Trophoblast cell (in vitro differentiated cells and primary cell): ENCODE data around the gene MUC4.
A peak's percentile ranks its signal among the peaks of the same experiment; 100 is the strongest.

Experiments
- DNase-seq, 2 donors: peaks; one replicate each; pipeline ENCODE4 v3.0.0-alpha.2; 2016
- H2AFZ ChIP-seq: 2 replicates; pipeline ENCODE4 v1.6.1; 2013; ENCODE audit warnings: low read length, moderate library complexity, mild to moderate bottlenecking; ENCODE audit not compliant: insufficient read depth, poor library complexity
- H2AK5ac ChIP-seq: 2 replicates; pipeline ENCODE4 v1.6.1; 2013; ENCODE audit warnings: mild to moderate bottlenecking, low read length
- H2BK120ac ChIP-seq: 2 replicates; pipeline ENCODE4 v1.6.1; 2013; ENCODE audit warnings: low read length, mild to moderate bottlenecking, moderate library complexity; ENCODE audit not compliant: insufficient read depth, poor library complexity
- H2BK12ac ChIP-seq: 2 replicates; pipeline ENCODE4 v1.6.1; 2013; ENCODE audit warnings: mild to moderate bottlenecking, low read length, moderate library complexity
- H2BK5ac ChIP-seq: 2 replicates; pipeline ENCODE4 v1.6.1; 2013; ENCODE audit warnings: low read length, low read depth, moderate library complexity, mild to moderate bottlenecking; ENCODE audit not compliant: poor library complexity
- H3K14ac ChIP-seq: 2 replicates; pipeline ENCODE4 v1.6.1; 2013; ENCODE audit warnings: mild to moderate bottlenecking, low read length
- H3K18ac ChIP-seq: 2 replicates; pipeline ENCODE4 v1.6.1; 2013; ENCODE audit warnings: mild to moderate bottlenecking, low read length
- H3K23ac ChIP-seq: 2 replicates; pipeline ENCODE4 v1.6.1; 2013; ENCODE audit warnings: low read length
- H3K27ac ChIP-seq: 2 replicates; pipeline ENCODE4 v1.5.1; 2013; ENCODE audit warnings: low read depth, mild to moderate bottlenecking, inconsistent platforms, low read length, moderate library complexity
- H3K27me3 ChIP-seq: 2 replicates; pipeline ENCODE4 v1.6.1; 2013; ENCODE audit warnings: inconsistent platforms, mild to moderate bottlenecking, low read length, moderate library complexity; ENCODE audit not compliant: insufficient read depth
- H3K36me3 ChIP-seq, 2 experiments: 1 replicate in 1 of 2; 2 replicates in 1 of 2; pipeline ENCODE4 v1.6.1; 2013; ENCODE audit warnings: low read length in 2 of 2, mild to moderate bottlenecking in 2 of 2, moderate library complexity in 1 of 2; ENCODE audit not compliant: insufficient read depth in 2 of 2, control insufficient read depth in 1 of 2
- H3K4ac ChIP-seq: 2 replicates; pipeline ENCODE4 v1.6.1; 2013; ENCODE audit warnings: low read depth, mild to moderate bottlenecking, low read length, moderate library complexity
- H3K4me1 ChIP-seq, 2 experiments: 1 replicate in 1 of 2; 2 replicates in 1 of 2; pipeline ENCODE4 v1.6.1; 2013; ENCODE audit warnings: low read length in 2 of 2, mild to moderate bottlenecking in 2 of 2, moderate library complexity in 1 of 2; ENCODE audit not compliant: insufficient read depth in 2 of 2, control insufficient read depth in 1 of 2
- H3K4me2 ChIP-seq: 2 replicates; pipeline ENCODE4 v1.6.1; 2013; ENCODE audit warnings: inconsistent platforms, mild to moderate bottlenecking, low read length, moderate library complexity
- H3K4me3 ChIP-seq: 2 replicates; pipeline ENCODE4 v1.5.1; 2013; ENCODE audit warnings: mild to moderate bottlenecking, low read depth, low read length, inconsistent platforms
- H3K79me1 ChIP-seq: one replicate; pipeline ENCODE4 v1.6.1; 2013; ENCODE audit warnings: low read length
- H3K79me2 ChIP-seq: 2 replicates; pipeline ENCODE4 v1.6.1; 2013; ENCODE audit warnings: low read length, mild to moderate bottlenecking; ENCODE audit not compliant: control insufficient read depth, insufficient read depth, poor library complexity
- H3K9ac ChIP-seq: 2 replicates; pipeline ENCODE4 v1.6.1; 2013; ENCODE audit warnings: mild to moderate bottlenecking, low read length
- H3K9me3 ChIP-seq: 2 replicates; pipeline ENCODE4 v1.6.1; 2013; ENCODE audit warnings: low read depth, mild to moderate bottlenecking, control low read depth, inconsistent platforms, low read length; ENCODE audit not compliant: insufficient read depth
- H4K12ac ChIP-seq: 2 replicates; pipeline ENCODE4 v1.6.1; 2013; ENCODE audit warnings: low read depth, mild to moderate bottlenecking, low read length, moderate library complexity
- H4K8ac ChIP-seq: 2 replicates; pipeline ENCODE4 v1.6.1; 2013; ENCODE audit warnings: low read depth, mild to moderate bottlenecking, low read length, moderate library complexity
- H4K91ac ChIP-seq: one replicate; pipeline ENCODE4 v1.6.1; 2013; ENCODE audit warnings: low read depth, mild to moderate bottlenecking, low read length, moderate library complexity
- WGBS: extraction: QIAGEN DNeasy Blood & Tissue Kit; methylation state at CpG from one replicate; pipeline ENCODE4 v1.1.7; 2013; ENCODE audit warnings: missing lambda C conversion rate; ENCODE audit not compliant: insufficient read length, insufficient coverage; ENCODE audit errors: extremely low coverage; 5-methylcytosine and 5-hydroxymethylcytosine counted together

Gene MUC4

DNA sequence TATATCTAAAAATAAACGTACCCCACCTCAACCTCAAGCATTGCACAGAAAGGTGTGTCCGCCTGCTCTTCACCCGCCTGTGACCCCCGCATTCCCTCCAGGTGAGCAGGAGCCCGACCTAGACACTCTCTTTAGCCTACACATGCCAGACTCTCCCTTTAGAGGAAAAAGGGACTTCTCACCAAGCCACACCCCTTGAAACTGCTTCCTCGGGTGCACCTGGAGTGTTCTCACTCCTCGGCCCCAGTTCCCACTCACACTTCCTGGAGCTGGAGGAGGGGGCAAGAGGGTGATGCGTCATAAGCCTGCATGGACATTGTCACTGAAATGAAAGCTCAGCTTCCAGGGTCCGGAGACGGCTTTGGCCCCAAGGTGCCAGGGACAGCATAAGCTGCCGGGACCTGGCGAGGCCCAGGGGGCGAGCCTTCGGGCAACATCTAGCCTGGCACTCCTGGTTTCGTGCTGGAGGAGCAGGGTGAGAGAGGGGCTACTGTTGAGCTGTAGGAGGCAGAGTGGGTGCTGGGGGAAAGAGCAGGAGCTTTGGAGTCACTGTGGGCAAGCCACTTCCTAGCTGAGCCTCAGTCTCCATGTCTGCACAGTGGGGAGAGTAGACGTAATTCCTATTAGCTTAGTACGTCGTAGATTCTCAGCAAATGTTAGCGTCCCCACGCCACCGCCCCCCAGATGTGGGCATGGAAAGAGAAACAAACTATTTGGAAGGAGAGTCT is 9.8 kb upstream of the MUC4 start:
- H3K27ac ChIP-seq, result no peak overlapping the region
- WGBS, result no CpG with 5 or more reads among the region's 21 CpGs
- DNase-seq, result peak in 1 of 2 donors; percentile 41

DNA sequence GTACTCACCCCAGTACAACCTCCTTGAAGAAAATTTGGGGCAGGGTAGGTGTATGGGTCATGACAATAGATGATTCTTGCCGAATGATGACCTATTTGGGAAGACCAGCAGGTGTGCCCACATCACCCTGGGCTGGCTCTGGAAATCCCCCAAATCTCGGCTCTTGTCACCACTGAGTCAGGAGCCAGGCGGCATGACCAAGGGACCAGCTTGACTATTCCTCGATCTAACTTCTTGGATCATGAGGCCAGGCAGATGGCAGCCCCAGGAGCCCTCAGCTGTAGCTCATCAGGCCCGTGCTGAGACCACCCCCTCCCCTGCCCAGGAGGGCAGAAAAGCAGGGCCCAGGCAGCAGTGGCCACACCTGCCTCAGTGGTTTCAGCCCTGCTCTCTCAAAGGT is 9.2 kb upstream of the MUC4 start:
- Histone ChIP-seq H3K4me2 (no peak overlapping the region), H3K4ac (no peak overlapping the region), H2AK5ac (no peak overlapping the region), H3K4me3 (no peak overlapping the region), H3K79me1 (no peaks in the 10 kb centered on the region), H3K9ac (no peak overlapping the region), H2AFZ (no peak overlapping the region), H3K36me3 (no peaks in the 10 kb centered on the region), H3K9me3 (no peaks in the 10 kb centered on the region), H2BK5ac (no peak overlapping the region), H3K27ac (no peak overlapping the region), H3K79me2 (no peaks in the 10 kb centered on the region), H2BK120ac (no peak overlapping the region), H3K27me3 (no peaks in the 10 kb centered on the region), H4K12ac (no peak overlapping the region), H4K8ac (no peak overlapping the region), H3K18ac (no peak overlapping the region), H3K14ac (no peak overlapping the region), H3K4me1 (peaks cover 2% of the 10 kb centered on the region in 2 experiments), H3K23ac (no peak overlapping the region), H4K91ac (no peak overlapping the region), H2BK12ac (no peak overlapping the region)
- WGBS, result no CpG with 5 or more reads among the region's 5 CpGs
- peak in 1 of 2 donors; percentile 21 for DNase-seq

More for the DNA sequence above, 9.8 kb upstream of the MUC4 start:
- Histone ChIP-seq H2BK12ac (no peak overlapping the region), H2AK5ac (no peak overlapping the region), H3K36me3 (no peaks in the 10 kb centered on the region), H3K23ac (no peak overlapping the region), H4K91ac (no peak overlapping the region), H3K4me2 (no peak overlapping the region), H3K4me3 (no peak overlapping the region), H2BK5ac (no peak overlapping the region), H4K12ac (no peak overlapping the region), H3K27me3 (no peaks in the 10 kb centered on the region), H3K79me1 (no peaks in the 10 kb centered on the region), H3K18ac (no peak overlapping the region), H4K8ac (no peak overlapping the region), H2AFZ (no peak overlapping the region), H3K14ac (no peak overlapping the region), H3K79me2 (no peaks in the 10 kb centered on the region), H3K9ac (no peak overlapping the region), H3K4ac (no peak overlapping the region), H2BK120ac (no peak overlapping the region), H3K9me3 (no peaks in the 10 kb centered on the region), H3K4me1 (peaks cover 2% of the 10 kb centered on the region in 2 experiments)

DNA sequence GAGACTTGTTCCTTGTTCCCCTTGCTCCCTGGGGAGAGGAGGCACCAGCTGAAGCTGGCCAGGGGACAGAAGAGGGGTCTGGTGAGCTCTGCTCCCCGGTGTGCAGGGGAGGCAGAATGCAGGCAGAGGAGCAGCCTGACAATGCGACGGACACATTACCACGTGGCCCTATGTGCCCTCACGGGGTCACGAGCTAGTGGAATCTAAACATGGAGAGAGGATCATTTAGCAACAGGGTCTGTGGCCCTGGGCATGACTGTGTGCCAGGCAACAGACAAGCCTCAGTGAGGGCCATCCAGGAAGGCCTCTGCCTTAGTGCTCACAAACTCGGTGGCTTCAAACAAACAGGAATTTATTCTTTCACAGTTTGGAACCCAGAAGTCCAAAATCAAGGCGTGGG is 8.5 kb upstream of the MUC4 start:
- Histone ChIP-seq H3K4me3 (no peak overlapping the region), H3K9me3 (no peaks in the 10 kb centered on the region), H3K4ac (no peak overlapping the region), H3K18ac (no peak overlapping the region), H3K79me2 (no peaks in the 10 kb centered on the region), H4K12ac (no peak overlapping the region), H3K14ac (no peak overlapping the region), H2BK12ac (no peak overlapping the region), H3K23ac (no peak overlapping the region), H2AFZ (no peak overlapping the region), H4K8ac (no peak overlapping the region), H3K36me3 (no peaks in the 10 kb centered on the region), H2BK5ac (no peak overlapping the region), H3K4me2 (no peak overlapping the region), H4K91ac (no peak overlapping the region), H2AK5ac (no peak overlapping the region), H3K4me1 (peaks cover 2% of the 10 kb centered on the region in 2 experiments), H3K9ac (no peak overlapping the region), H3K27ac (no peak overlapping the region), H3K27me3 (no peaks in the 10 kb centered on the region), H3K79me1 (no peaks in the 10 kb centered on the region), H2BK120ac (no peak overlapping the region)
- no CpG with 5 or more reads among the region's 8 CpGs for WGBS
- no peak for DNase-seq

DNA sequence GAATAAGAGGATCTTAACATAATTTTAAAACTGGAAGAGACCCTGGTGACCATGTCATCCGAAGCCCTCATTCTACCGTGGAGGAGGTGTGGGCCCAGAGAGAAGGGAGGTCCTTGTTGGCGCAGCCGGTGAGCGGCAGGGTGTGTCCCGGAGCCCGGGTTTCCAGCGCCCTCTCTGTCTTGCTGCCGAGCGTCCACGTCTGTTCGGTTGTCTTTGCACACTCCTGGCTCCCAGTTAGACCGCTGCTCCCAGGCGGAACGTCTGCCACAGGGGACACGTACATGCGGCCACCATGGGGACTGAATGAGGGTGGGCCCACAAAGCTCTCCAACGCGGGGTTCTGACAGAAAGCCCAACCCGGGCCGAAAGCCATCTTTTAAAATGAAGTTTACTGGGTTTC is 6.6 kb upstream of the MUC4 start:
- Histone ChIP-seq H3K23ac (no peak overlapping the region), H3K9me3 (no peaks in the 10 kb centered on the region), H3K27me3 (no peaks in the 10 kb centered on the region), H2BK5ac (no peak overlapping the region), H3K4ac (no peak overlapping the region), H3K4me1 (peaks cover 0 to 2% of the 10 kb centered on the region in 2 experiments), H2AFZ (no peak overlapping the region), H3K79me1 (no peaks in the 10 kb centered on the region), H3K18ac (no peak overlapping the region), H4K91ac (no peak overlapping the region), H3K4me2 (no peak overlapping the region), H4K8ac (no peak overlapping the region), H2BK12ac (no peak overlapping the region), H2AK5ac (no peak overlapping the region), H3K14ac (no peak overlapping the region), H4K12ac (no peak overlapping the region), H3K36me3 (no peaks in the 10 kb centered on the region), H3K79me2 (no peaks in the 10 kb centered on the region), H3K4me3 (no peak overlapping the region), H2BK120ac (no peak overlapping the region), H3K9ac (no peak overlapping the region), H3K27ac (no peak overlapping the region)
- no peak for DNase-seq
- WGBS, result no CpG with 5 or more reads among the region's 21 CpGs
